ENCODE results near the gene KDM2A. TPM values are rescaled to one million over a fixed set of nuclear protein-coding genes. Genes with fewer than 3 reads are reported as not detected.
"Not testable (repeated sequence)": the region's sequence is repeated elsewhere in the genome, so short reads cannot be mapped to it uniquely, and the experiment has no call there.

KDM2A gene
- total and polyA plus RNA-seq, 2 donors from 2014 or later = 16.2 to 82.6 TPM

GRCh38 chr11:67197606-67198005 is 78.5 kb downstream of the KDM2A start:
- Histone ChIP-seq H3K4me1 (ENCODE audit: control insufficient read depth in 2 of 3, insufficient read depth in 2 of 3, low read depth in 1 of 3, low read length in 3 of 3) (no peaks in the 10 kb centered on the region), H3K36me3 (ENCODE audit: control insufficient read depth in 2 of 3, insufficient read depth in 3 of 3, low read length in 3 of 3) (peaks cover 2 to 4% (median 3%) of the 10 kb centered on the region in 3 donors), H3K9me3 (ENCODE audit: control insufficient read depth in 2 of 3, insufficient read depth in 1 of 3, low read length in 3 of 3) (no peaks in the 10 kb centered on the region), H3K9ac (ENCODE audit: low read length in 3 of 3) (no peak overlapping the region), H3K27ac (ENCODE audit: low read depth in 2 of 2, low read length in 2 of 2) (no peak overlapping the region), H3K27me3 (ENCODE audit: control insufficient read depth, insufficient read depth, low read length) (no peaks in the 10 kb centered on the region), H3K4me3 (ENCODE audit: low read length in 3 of 3) (no peak overlapping the region)
- DNase-seq (no peak), FAIRE-seq (no peak)
- no peak for TF ChIP-seq CTCF (IDR thresholded peaks at IDR 0.05; ENCODE audit: borderline replicate concordance, extremely low read depth, insufficient read depth)
- intact Hi-C loops (cut with DNase I) = no loop called here

- H3K9me3 ChIP-seq (ENCODE audit: control insufficient read depth in 2 of 3, insufficient read depth in 1 of 3, low read length in 3 of 3); H3K9ac ChIP-seq (ENCODE audit: low read length in 3 of 3); H3K4me3 ChIP-seq (ENCODE audit: low read length in 3 of 3); DNase-seq; H3K27me3 ChIP-seq (ENCODE audit: control insufficient read depth, insufficient read depth, low read length); H3K4me1 ChIP-seq (ENCODE audit: control insufficient read depth in 2 of 3, insufficient read depth in 2 of 3, low read depth in 1 of 3, low read length in 3 of 3); FAIRE-seq; H3K36me3 ChIP-seq (ENCODE audit: control insufficient read depth in 2 of 3, insufficient read depth in 3 of 3, low read length in 3 of 3); H3K27ac ChIP-seq (ENCODE audit: low read depth in 2 of 2, low read length in 2 of 2); intact Hi-C loops (cut with DNase I): not testable (repeated sequence)
Observed at GRCh38 chr11:67198781-67199180, 79.7 kb downstream of the KDM2A start.

- no peak for FAIRE-seq
- TF ChIP-seq CTCF (IDR thresholded peaks at IDR 0.05; ENCODE audit: borderline replicate concordance, extremely low read depth, insufficient read depth) = no peak
Observed at GRCh38 chr11:67199751-67200150, 80.7 kb downstream of the KDM2A start.

GRCh38 chr11:67202028-67202427 is 83.0 kb downstream of the KDM2A start:
- H3K4me1 ChIP-seq (ENCODE audit: control insufficient read depth in 2 of 3, insufficient read depth in 2 of 3, low read depth in 1 of 3, low read length in 3 of 3) = no peaks in the 10 kb centered on the region
- no peak overlapping the region for H3K4me3 ChIP-seq (ENCODE audit: low read length in 3 of 3)
- no peaks in the 10 kb centered on the region for H3K27me3 ChIP-seq (ENCODE audit: control insufficient read depth, insufficient read depth, low read length)
- H3K36me3 ChIP-seq (ENCODE audit: control insufficient read depth in 2 of 3, insufficient read depth in 3 of 3, low read length in 3 of 3) = peaks cover 0 to 6% (median 0%) of the 10 kb centered on the region in 3 donors
- no peak overlapping the region for H3K27ac ChIP-seq (ENCODE audit: low read depth in 2 of 2, low read length in 2 of 2)
- H3K9me3 ChIP-seq (ENCODE audit: control insufficient read depth in 2 of 3, insufficient read depth in 1 of 3, low read length in 3 of 3) = no peaks in the 10 kb centered on the region
- DNase-seq = no peak
- TF ChIP-seq CTCF (IDR thresholded peaks at IDR 0.05; ENCODE audit: borderline replicate concordance, extremely low read depth, insufficient read depth) = no peak
- H3K9ac ChIP-seq (ENCODE audit: low read length in 3 of 3) = no peak overlapping the region
- no peak for FAIRE-seq
- intact Hi-C loops (cut with DNase I) = no loop called here

More at GRCh38 chr11:67199751-67200150, 80.7 kb downstream of the KDM2A start:
- Histone ChIP-seq H3K27ac (ENCODE audit: low read depth in 2 of 2, low read length in 2 of 2) (no peak overlapping the region), H3K4me1 (ENCODE audit: control insufficient read depth in 2 of 3, insufficient read depth in 2 of 3, low read depth in 1 of 3, low read length in 3 of 3) (no peaks in the 10 kb centered on the region), H3K4me3 (ENCODE audit: low read length in 3 of 3) (no peak overlapping the region), H3K27me3 (ENCODE audit: control insufficient read depth, insufficient read depth, low read length) (no peaks in the 10 kb centered on the region), H3K36me3 (ENCODE audit: control insufficient read depth in 2 of 3, insufficient read depth in 3 of 3, low read length in 3 of 3) (peaks cover 0 to 6% (median 0%) of the 10 kb centered on the region in 3 donors), H3K9ac (ENCODE audit: low read length in 3 of 3) (no peak overlapping the region), H3K9me3 (ENCODE audit: control insufficient read depth in 2 of 3, insufficient read depth in 1 of 3, low read length in 3 of 3) (no peaks in the 10 kb centered on the region)
- DNase-seq = no peak
- intact Hi-C loops (cut with DNase I) = no loop called here
